ENCODE data around the gene ITGA2B.
A peak's percentile ranks its signal among the peaks of the same experiment; 100 is the strongest.

ITGA2B gene

DNA sequence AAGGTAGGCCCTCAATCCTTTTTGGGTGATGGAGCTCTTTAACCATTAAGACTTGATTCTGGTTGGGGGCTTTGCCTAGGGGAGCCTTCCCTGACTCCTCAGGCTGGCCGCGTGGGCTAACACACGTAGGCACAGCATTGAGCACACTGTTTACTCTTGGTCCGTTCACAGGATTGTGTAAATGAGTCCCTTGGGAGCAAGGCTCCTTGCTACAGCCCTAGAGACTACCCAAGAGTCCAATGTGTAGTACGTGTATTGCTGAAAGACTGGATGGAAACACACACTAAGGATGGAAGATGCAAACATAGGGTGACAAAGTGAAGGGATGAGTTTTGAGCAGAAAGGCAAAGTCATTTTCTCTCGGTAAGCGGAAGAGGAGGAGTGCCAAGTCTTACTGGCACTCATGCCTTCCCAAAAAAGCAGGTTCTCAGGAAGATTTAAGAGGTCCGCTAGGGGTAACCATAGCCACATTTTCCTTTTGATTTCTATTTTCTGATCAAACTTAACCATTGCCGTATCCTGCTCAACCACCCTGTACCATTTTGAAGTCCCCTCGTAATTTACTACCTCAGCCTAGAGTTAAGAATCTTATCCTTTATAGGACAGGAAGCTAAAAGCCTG is 911 bp upstream of the ITGA2B start:
- DNase-seq, result no peak

- no peak for DNase-seq
Observed at GRCh38 chr17:44389723-44390202, 314 bp upstream of the ITGA2B start.

DNA sequence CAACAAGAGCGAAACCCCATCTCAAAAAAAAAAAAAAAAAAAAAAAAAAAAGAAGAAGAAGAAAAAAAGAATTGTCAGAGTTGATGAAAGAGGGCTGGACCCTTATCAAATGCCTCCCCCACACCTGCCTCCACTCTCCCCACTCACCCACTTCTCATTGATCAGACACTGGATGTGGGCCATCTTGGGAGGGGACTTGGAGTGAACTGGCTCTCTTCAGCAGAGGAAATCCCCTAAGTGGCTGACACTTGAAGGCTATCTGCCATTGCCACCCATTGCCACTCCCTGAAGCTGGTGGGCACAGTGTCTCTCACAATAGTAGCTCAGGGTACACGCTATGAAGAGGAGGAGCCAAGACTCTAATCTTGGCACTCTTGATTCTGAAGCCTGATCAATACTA is 1.6 kb downstream of the ITGA2B start:
- DNase-seq, result no peak

DNA sequence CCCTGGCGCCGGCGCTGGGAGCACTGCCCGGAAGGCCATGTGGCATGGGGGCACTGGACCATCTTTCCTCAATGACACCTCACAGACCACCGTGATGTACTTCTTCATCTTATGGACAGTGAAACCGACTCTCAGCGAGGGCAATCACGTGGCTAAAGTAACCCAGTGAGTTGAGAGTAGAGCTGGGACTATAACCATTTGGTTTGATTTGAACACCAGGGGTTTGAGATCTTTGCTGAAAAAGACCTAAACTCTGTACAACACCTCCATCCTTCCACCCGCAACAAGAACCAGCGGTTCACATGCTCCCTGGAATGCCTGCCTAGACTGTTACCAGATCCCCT is 3.3 kb downstream of the ITGA2B start:
- DNase-seq, result no peak

DNA sequence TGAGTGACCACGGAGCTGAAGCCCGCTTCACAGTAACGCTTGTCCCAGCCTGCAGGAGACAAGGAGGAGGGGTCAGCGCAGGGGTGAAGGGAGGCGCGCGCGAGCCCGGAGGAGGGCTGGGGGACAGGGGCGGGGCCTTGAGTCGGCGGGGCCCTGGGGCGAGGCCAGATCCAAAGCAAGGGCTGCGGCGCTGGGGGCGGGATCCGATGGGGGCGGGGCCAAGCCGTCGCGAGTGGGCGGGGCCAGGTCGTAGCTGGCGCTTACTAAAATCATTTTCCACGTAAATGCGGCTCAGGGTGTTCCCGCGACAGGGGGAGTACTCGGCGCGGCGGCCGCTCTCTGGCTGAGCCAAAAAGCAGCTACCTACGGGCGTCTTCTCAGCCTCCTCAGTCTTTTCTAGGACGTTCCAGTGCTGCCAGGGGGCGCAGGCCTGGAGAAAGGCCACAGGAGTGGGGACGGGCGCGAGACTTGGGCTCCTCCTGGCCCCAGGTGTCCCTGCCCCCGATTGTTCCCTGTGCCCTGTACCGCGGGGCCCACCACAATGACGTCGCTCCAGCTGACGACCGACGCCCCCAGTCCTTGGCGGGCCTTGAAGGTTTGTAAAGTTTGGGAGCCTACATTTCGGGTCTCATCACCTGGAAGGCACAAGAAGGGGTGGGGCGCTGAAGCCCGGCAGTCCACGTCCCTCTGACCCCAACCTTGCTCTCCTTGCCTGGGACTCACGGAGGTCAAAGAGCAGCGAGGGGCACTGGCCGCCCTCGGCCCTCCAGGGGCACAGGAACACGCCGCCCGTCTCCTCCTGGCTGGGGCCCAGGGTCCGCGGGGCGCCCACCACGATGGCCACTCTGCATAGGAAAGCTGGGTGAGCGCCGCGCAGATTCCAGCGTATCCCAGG is 3.9 kb downstream of the ITGA2B start:
- peak; percentile 71 to 84 (median 79) for DNase-seq

GRCh38 chr17:44384823-44385286 is 4.6 kb downstream of the ITGA2B start:
- DNase-seq, result no peak

- no peak for DNase-seq
Observed at GRCh38 chr17:44384281-44384822, 5.1 kb downstream of the ITGA2B start.

DNA sequence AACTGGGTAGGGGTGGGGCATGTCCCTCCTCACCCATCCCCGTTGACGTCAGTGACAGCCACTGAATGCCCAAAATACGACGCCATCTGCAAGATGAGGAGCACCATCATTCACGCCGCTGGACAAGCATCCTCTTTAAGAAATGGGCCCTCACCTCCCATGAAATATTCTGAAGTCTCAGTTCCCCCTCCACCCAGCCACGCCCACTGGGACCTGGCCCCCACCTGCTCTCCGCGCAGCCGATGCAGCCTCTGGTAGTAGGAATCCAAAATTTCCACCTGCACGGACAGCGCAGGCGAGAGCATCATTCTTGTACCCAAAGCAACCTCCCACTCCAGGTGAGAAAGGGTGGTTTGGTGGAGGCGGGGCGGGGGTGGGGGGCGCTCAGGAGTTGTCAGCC is 5.6 kb downstream of the ITGA2B start:
- no peak for DNase-seq

DNA sequence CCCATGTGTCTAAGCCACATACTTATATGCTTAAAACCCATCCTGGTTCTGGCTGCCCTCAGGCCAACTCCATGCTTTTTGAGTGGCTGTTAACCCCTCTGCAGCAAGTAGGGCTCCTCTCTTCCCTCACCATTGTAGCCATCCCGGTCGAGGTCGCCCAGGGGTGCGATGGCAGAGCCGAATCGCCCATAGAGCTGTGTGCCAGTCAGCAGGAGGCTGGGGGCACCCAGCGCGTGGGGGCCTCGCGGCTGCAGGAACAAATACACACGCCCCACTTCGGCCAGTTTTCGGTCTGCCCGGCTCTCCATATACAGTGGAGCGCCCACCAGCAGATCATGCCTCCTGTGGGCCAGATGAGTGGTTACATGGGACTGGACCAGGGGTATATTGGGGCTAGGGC is 6.1 kb downstream of the ITGA2B start:
- no peak for DNase-seq

- no peak for DNase-seq
Observed at GRCh38 chr17:44382917-44383316, 6.5 kb downstream of the ITGA2B start.

GRCh38 chr17:44381810-44382305 is 7.6 kb downstream of the ITGA2B start:
- DNase-seq, result no peak

- DNase-seq, result no peak
Observed at GRCh38 chr17:44380767-44381166, 8.7 kb downstream of the ITGA2B start.

GRCh38 chr17:44379887-44380286 is 9.6 kb downstream of the ITGA2B start:
- no peak for DNase-seq

- DNase-seq, result no peak
Observed at GRCh38 chr17:44378171-44378705, 11.2 kb downstream of the ITGA2B start.

DNA sequence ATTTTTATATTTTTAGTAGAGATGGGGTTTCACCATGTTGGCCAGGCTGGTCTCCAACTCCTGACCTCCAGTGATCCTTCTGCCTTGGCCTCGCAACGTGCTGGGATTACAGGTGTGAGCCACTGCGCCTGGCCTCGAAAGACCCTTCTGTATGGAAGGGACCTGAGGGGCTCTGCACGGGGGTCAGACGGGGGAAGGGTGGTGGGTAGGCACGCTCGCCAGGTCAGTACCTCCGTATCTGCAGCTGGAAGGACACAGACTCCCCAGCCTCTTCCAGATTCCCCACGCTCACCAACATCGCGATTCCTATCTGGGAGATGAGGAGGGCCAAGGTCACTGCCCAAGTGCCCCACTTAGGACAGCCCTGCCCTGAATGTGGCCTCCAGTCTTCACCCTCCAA is 12.7 kb downstream of the ITGA2B start:
- DNase-seq, result no peak

DNA sequence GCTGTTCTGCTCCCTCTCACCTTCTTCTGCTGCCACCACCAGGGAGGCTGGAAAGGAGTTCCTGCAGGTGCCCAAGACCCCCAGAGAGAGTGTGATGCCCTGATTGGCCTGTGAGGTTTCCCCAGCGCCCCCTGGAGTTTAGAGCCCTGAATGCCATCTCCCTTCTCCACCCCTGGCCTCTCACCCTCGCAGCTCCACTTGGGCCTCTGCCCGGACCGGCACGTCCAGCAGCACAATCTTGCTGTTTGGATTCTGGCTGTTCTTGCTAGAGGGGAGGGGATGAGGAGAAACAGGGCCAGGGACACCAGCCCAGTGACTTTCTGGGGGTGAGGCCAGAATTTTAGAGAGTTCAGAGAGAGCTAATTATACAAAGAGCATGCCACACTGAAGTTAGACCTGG is 13.3 kb downstream of the ITGA2B start:
- DNase-seq, result no peak

GRCh38 chr17:44375196-44376017 is 14.0 kb downstream of the ITGA2B start:
- no peak for DNase-seq

DNA sequence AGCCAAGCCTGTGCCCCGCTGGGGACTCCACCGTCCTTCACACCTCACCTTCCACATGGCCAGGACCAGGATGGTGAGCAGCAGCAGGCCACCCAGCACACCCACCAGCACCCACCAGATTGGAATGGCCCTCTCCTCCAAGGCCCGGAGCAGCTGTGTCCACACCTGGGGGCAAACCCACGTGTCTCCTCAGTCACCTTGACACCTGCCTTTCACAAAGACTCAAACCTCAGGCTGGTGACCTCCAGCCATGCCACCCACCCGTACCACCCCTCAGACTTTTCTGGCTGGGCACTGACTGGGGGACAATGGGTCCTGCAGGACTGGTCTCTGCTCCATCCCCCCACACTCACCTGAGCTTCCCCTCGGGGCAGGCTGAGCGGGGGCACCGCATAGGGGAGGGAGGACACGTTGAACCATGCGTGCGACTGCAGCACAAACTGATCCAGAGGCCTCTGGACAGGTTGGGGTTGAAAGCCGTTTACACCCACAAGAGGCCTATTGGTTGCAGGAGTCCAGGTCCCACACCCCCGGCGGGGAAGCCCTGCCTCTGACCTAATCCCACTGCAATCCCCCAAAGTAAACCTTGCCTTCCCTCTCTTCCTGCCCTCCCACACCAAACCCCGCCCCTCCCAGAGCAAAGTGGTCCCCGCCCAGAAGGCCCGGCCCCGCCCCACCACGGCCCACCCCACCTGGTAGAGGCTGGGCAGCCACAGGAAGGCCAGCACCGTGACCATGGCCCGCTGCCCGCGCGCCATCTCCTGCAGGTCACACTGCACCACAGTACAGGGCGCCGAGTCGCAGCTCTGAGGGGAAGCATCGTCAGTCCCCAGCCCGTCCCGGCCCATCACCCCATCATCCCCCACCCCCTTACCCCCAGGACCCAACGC is 14.9 kb downstream of the ITGA2B start:
- no peak for DNase-seq

DNA sequence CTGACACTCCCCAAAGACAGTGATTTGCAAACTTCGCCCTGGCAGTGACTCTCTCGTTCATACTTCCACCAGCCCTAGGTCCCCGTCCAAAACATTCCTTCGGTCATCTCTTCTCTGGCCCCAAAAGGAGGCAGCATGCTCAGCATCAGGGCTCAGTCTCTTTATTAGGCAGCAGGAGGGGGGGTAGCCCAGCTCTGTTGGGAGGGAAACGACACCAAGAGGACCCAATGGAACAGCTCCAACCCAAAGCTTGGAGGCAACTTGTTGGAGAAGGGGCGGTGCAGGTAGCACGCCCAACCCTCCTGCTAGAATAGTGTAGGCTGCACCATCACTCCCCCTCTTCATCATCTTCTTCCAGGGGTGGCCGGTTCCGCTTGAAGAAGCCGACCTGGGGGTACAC is 17.4 kb downstream of the ITGA2B start:
- DNase-seq, result no peak

DNA sequence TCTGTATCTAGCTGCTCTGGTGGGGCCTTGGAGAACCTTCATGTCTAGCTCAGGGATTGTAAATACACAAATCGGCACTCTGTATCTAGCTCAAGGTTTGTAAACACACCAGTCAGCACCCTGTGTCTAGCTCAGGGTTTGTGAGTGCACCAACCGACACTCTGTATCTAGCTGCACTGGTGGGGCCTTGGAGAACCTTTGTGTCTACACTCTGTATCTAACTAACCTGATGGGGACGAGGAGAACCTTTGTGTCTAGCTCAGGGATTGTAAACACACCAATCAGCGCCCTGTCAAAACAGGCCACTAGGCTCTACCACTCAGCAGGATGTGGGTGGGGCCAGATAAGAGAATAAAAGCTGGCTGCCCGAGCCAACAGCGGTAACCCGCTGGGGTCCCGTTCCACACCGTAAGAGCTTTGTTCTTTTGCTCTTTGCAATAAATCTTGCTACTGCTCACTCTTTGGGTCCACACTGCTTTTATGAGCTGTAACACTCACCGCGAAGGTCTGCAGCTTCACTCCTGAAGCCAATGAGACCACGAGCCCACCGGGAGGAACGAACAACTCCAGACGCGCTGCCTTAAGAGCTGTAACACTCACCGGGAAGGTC is 19.9 kb downstream of the ITGA2B start:
- peak in 1 of 5 donors; percentile 30 for DNase-seq

Measured in T-helper 1 cell (primary cell).